ENCODE data around the gene WBP2. TPM values are rescaled to one million over a fixed set of nuclear protein-coding genes. Genes with fewer than 3 reads are reported as not detected.
"Not testable (repeated sequence)": the region's sequence is repeated elsewhere in the genome, so short reads cannot be mapped to it uniquely, and the experiment has no call there.

WBP2 gene
- total and polyA plus RNA-seq, 2 experiments from 2014 or later: 29.0 to 129 TPM

DNA sequence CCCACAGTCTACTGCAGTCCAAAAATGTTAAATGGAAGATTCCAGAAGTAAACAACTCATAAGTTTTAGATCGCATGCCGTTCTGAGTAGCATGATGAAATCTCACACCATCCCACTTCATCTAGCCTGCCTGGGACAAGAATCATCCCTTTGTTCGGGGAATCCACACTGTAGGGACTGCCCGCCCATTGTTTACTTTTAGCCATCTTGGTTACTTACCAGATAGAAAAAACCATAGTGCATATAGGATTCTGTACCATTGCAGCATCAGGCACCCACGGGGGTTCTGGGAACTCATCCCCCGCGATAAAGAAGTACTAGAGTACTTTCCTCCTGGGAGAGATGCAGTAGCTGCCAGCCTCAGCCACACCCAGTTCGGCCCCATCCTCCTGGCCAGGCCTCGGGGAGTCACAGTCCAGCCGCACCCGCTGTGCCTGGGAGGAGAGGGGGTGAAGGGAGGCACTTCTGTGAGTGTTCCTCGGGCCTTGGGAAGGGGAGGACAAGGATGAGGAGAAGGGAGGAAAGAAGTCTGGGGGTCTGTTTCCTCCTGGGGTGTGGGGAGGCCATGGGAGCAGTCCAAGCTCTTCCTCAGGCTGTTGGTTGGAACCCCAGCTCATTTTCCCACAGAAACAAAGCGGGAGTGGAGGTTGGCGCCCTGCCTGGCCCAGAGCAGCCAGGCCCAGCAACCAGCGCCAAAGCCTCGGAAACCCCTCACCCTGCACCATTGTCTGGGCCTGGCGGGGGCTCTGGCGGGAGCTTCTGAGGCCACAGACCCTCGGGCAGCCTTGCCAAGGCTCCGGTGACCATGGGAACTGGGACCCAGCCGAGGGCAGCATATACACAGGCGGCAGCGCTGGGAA, 14.4 kb upstream of the WBP2 start:
- no peaks in the 10 kb centered on the region for H3K36me3 ChIP-seq (replicated peaks; ENCODE audit: insufficient read depth, low read depth)
- H3K4me3 ChIP-seq: no peak overlapping the region
- H2AFZ ChIP-seq: no peak overlapping the region
- H3K9me3 ChIP-seq (ENCODE audit: low read depth): no peaks in the 10 kb centered on the region
- H3K79me2 ChIP-seq: no peaks in the 10 kb centered on the region
- WGBS (ENCODE audit: low lambda C conversion rate, missing lambda C conversion rate): 71% methylated on average over 23 of the region's 23 CpGs
- H4K20me1 ChIP-seq (ENCODE audit: insufficient read depth, poor library complexity, severe bottlenecking): no peaks in the 10 kb centered on the region
- H3K4me2 ChIP-seq: peak overlapping the region; percentile 22
- DNase-seq (ENCODE audit: low spot score): no peak
- TF ChIP-seq EZH2phosphoT487 (IDR thresholded peaks at IDR 0.05; ENCODE audit: low read depth, severe bottlenecking, unreplicated experiment) (no peak), EZH2 (IDR thresholded peaks at IDR 0.05; ENCODE audit: borderline replicate concordance) (no peak)
- TF ChIP-seq, protein P1, sequence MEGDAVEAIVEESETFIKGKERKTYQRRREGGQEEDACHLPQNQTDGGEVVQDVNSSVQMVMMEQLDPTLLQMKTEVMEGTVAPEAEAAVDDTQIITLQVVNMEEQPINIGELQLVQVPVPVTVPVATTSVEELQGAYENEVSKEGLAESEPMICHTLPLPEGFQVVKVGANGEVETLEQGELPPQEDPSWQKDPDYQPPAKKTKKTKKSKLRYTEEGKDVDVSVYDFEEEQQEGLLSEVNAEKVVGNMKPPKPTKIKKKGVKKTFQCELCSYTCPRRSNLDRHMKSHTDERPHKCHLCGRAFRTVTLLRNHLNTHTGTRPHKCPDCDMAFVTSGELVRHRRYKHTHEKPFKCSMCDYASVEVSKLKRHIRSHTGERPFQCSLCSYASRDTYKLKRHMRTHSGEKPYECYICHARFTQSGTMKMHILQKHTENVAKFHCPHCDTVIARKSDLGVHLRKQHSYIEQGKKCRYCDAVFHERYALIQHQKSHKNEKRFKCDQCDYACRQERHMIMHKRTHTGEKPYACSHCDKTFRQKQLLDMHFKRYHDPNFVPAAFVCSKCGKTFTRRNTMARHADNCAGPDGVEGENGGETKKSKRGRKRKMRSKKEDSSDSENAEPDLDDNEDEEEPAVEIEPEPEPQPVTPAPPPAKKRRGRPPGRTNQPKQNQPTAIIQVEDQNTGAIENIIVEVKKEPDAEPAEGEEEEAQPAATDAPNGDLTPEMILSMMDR (IDR thresholded peaks at IDR 0.05; ENCODE audit: poor library complexity): no peak
- peaks cover 13% of the 10 kb centered on the region for H3K4me1 ChIP-seq (ENCODE audit: insufficient read depth)
- H3K9me2 ChIP-seq (replicated peaks; ENCODE audit: insufficient read depth): no peaks in the 10 kb centered on the region
- peak overlapping the region; percentile 87 for H3K27ac ChIP-seq
- no peaks in the 10 kb centered on the region for H3K27me3 ChIP-seq

DNA sequence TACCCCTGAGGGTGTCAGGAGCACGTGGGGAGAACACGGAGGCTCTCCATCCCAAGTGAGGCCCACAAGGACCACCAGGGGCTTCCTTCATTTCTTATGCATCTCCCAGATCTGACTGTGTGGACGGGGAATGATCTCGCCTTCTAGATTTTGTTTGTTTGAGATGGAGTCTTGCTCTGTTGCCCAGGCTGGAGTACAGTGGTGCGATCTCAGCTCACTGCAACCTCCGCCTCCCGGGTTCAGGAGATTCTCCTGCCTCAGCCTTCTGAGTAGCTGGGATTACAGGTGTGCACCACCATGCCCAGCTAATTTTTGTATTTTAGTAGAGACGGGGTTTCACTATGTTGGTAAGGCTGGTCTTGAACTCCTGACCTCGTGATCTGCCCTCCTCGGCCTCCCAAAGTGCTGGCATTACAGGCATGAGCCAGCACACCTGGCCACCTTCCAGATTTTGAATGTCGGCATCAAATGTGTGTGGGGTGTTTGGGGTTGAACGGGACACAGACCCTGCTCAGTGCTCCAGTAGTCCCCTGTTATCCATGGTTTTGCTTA, 13.7 kb upstream of the WBP2 start:
- H3K27ac ChIP-seq: peak overlapping the region; percentile 87
- WGBS (ENCODE audit: low lambda C conversion rate, missing lambda C conversion rate): 88% methylated on average over 12 of the region's 12 CpGs
- not testable (repeated sequence) for H2AFZ ChIP-seq; DNase-seq (ENCODE audit: low spot score); H3K9me2 ChIP-seq (replicated peaks; ENCODE audit: insufficient read depth); H3K9me3 ChIP-seq (ENCODE audit: low read depth); H3K4me3 ChIP-seq; H4K20me1 ChIP-seq (ENCODE audit: insufficient read depth, poor library complexity, severe bottlenecking); H3K27me3 ChIP-seq; H3K79me2 ChIP-seq; H3K36me3 ChIP-seq (replicated peaks; ENCODE audit: insufficient read depth, low read depth); H3K4me2 ChIP-seq
- H3K4me1 ChIP-seq (ENCODE audit: insufficient read depth): peaks cover 13% of the 10 kb centered on the region

DNA sequence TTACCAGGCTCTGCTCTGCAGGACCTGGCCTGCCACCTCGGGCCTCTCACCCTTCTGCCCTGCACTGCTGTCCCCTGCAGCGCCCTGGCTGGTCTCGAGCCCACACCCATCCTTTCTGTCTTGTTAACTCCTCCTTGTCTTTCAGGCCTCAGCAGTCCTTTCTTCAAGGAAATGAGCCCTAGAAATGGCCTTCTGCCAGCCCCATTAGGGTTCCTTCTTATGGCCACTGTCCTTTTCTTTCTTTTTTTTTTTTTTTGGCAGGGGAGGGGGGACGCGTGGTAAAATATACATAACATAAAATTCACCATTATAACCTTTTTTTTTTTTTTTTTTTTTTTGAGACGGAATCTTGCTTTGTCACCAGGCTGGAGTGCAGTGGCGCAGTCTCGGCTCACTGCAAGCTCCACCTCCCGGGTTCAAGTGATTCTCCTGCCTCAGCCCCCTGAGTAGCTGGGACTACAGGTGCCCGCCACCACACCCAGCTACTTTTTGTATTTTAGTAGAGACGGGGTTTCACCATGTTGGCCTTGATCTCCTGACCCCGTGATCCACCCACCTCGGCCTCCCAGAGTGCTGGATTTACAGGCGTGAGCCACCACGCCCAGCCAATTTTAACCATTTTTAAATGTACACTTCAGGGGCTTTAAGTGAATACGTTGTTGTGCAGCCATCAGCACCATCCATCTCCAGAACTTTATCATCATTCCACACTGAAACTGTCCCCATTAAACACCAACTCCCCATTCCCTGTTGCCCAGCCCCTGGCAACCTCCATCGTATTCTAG, 10.5 kb upstream of the WBP2 start:
- WGBS (ENCODE audit: low lambda C conversion rate, missing lambda C conversion rate): 83% methylated on average over 16 of the region's 17 CpGs
- not testable (repeated sequence) for H3K4me1 ChIP-seq (ENCODE audit: insufficient read depth); H2AFZ ChIP-seq; H3K4me3 ChIP-seq; H3K9me3 ChIP-seq (ENCODE audit: low read depth); H3K36me3 ChIP-seq (replicated peaks; ENCODE audit: insufficient read depth, low read depth); H3K4me2 ChIP-seq; DNase-seq (ENCODE audit: low spot score); H4K20me1 ChIP-seq (ENCODE audit: insufficient read depth, poor library complexity, severe bottlenecking); H3K9me2 ChIP-seq (replicated peaks; ENCODE audit: insufficient read depth); H3K79me2 ChIP-seq; H3K27me3 ChIP-seq
- peak overlapping the region; percentile 43 for H3K27ac ChIP-seq

DNA sequence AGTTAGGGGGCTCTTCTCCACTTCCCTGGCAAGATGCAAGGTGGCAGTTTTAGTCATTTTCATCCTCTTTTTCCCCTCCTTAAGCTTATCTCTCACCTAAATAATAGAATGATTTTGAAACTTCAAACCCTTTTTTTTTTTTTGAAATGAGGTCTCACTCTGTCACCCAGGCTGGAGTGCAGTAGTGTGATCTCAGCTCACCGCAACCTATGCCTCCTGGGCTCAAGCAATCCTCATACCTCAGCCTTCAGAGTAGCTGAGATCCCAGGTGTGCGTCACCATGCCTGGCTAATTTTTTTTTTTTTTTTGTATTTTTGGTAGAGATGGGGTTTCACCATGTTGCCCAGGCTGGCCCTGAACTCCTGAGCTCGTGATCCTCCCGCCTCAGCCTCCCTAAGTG, 9.8 kb upstream of the WBP2 start:
- not testable (repeated sequence) for H3K4me3 ChIP-seq; H4K20me1 ChIP-seq (ENCODE audit: insufficient read depth, poor library complexity, severe bottlenecking); H2AFZ ChIP-seq; DNase-seq (ENCODE audit: low spot score); H3K9me3 ChIP-seq (ENCODE audit: low read depth); H3K4me1 ChIP-seq (ENCODE audit: insufficient read depth); H3K36me3 ChIP-seq (replicated peaks; ENCODE audit: insufficient read depth, low read depth); H3K27me3 ChIP-seq; H3K9me2 ChIP-seq (replicated peaks; ENCODE audit: insufficient read depth); H3K79me2 ChIP-seq
- WGBS (ENCODE audit: low lambda C conversion rate, missing lambda C conversion rate): 78% methylated on average over 4 of the region's 4 CpGs
- H3K27ac ChIP-seq: peak overlapping the region; percentile 43
- peak overlapping the region; percentile 29 for H3K4me2 ChIP-seq

Measured in hepatocyte (in vitro differentiated cells).